Skeletal muscle satellite cell (primary cell): ENCODE results near the gene N4BP2L2.

ENCODE experiments used
- H3K27me3 ChIP-seq: 2 replicates; pipeline ENCODE4 v1.7.0; 2013; ENCODE audit warnings: low read length; ENCODE audit not compliant: control insufficient read depth, insufficient read depth
- H3K36me3 ChIP-seq: 2 replicates; pipeline ENCODE4 v1.7.0; 2013; ENCODE audit warnings: mild to moderate bottlenecking, control low read depth, low read length; ENCODE audit not compliant: insufficient read depth
- H3K4me1 ChIP-seq: 2 replicates; pipeline ENCODE4 v1.7.0; 2013; ENCODE audit warnings: low read length; ENCODE audit not compliant: control insufficient read depth, insufficient read depth
- H3K4me2 ChIP-seq: 2 replicates; pipeline ENCODE4 v1.7.0; 2013; ENCODE audit warnings: mild to moderate bottlenecking, low read length
- H3K4me3 ChIP-seq: 2 replicates; pipeline ENCODE4 v1.7.0; 2013; ENCODE audit warnings: low read length
- H3K9ac ChIP-seq: 2 replicates; pipeline ENCODE4 v1.7.0; 2013; ENCODE audit warnings: mild to moderate bottlenecking, low read depth, low read length, moderate library complexity
- H3K9me3 ChIP-seq: replicated peaks from 2 replicates; pipeline ENCODE4 v1.7.0; 2013; ENCODE audit warnings: mild to moderate bottlenecking, control low read depth, low read length

The N4BP2L2 gene

GRCh38 chr13:32415019-32415418 is 123.6 kb downstream of the N4BP2L2 start:
- Histone ChIP-seq H3K27me3 (no peaks in the 10 kb centered on the region), H3K9me3 (peaks cover 3% of the 10 kb centered on the region), H3K36me3 (no peaks in the 10 kb centered on the region), H3K4me1 (no peaks in the 10 kb centered on the region), H3K4me3 (no peak overlapping the region), H3K4me2 (no peak overlapping the region), H3K9ac (no peak overlapping the region)

- Histone ChIP-seq H3K27me3 (no peaks in the 10 kb centered on the region), H3K9ac (no peak overlapping the region), H3K4me2 (no peak overlapping the region), H3K4me3 (no peak overlapping the region), H3K36me3 (no peaks in the 10 kb centered on the region), H3K4me1 (no peaks in the 10 kb centered on the region), H3K9me3 (no peaks in the 10 kb centered on the region)
Observed at GRCh38 chr13:32414580-32414979, 124.0 kb downstream of the N4BP2L2 start.

- Histone ChIP-seq H3K9ac (no peak overlapping the region), H3K36me3 (no peaks in the 10 kb centered on the region), H3K4me3 (no peak overlapping the region), H3K4me1 (no peaks in the 10 kb centered on the region), H3K9me3 (no peaks in the 10 kb centered on the region), H3K27me3 (no peaks in the 10 kb centered on the region), H3K4me2 (no peak overlapping the region)
Observed at GRCh38 chr13:32413284-32413683, 125.3 kb downstream of the N4BP2L2 start.

GRCh38 chr13:32409561-32410421 is 128.8 kb downstream of the N4BP2L2 start:
- no peaks in the 10 kb centered on the region for H3K4me1 ChIP-seq
- no peak overlapping the region for H3K9ac ChIP-seq
- no peaks in the 10 kb centered on the region for H3K9me3 ChIP-seq
- no peak overlapping the region for H3K4me2 ChIP-seq
- no peaks in the 10 kb centered on the region for H3K27me3 ChIP-seq
- no peak overlapping the region for H3K4me3 ChIP-seq
- no peaks in the 10 kb centered on the region for H3K36me3 ChIP-seq

GRCh38 chr13:32409001-32409313 is 129.6 kb downstream of the N4BP2L2 start:
- H3K4me3 ChIP-seq = no peak overlapping the region

GRCh38 chr13:32408296-32409000 is 130.1 kb downstream of the N4BP2L2 start:
- Histone ChIP-seq H3K4me3 (no peak overlapping the region), H3K4me1 (no peaks in the 10 kb centered on the region), H3K9me3 (no peaks in the 10 kb centered on the region), H3K9ac (no peak overlapping the region), H3K36me3 (no peaks in the 10 kb centered on the region), H3K27me3 (no peaks in the 10 kb centered on the region), H3K4me2 (no peak overlapping the region)

More at GRCh38 chr13:32409001-32409313, 129.6 kb downstream of the N4BP2L2 start:
- H3K27me3 ChIP-seq = no peaks in the 10 kb centered on the region
- no peaks in the 10 kb centered on the region for H3K9me3 ChIP-seq
- no peak overlapping the region for H3K4me2 ChIP-seq
- no peak overlapping the region for H3K9ac ChIP-seq
- H3K36me3 ChIP-seq = no peaks in the 10 kb centered on the region
- H3K4me1 ChIP-seq = no peaks in the 10 kb centered on the region

GRCh38 chr13:32407854-32408253 is 130.7 kb downstream of the N4BP2L2 start:
- Histone ChIP-seq H3K4me1 (no peaks in the 10 kb centered on the region), H3K27me3 (no peaks in the 10 kb centered on the region), H3K36me3 (no peaks in the 10 kb centered on the region), H3K9me3 (no peaks in the 10 kb centered on the region), H3K4me3 (no peak overlapping the region), H3K9ac (no peak overlapping the region), H3K4me2 (no peak overlapping the region)

- Histone ChIP-seq H3K36me3 (no peaks in the 10 kb centered on the region), H3K4me2 (no peak overlapping the region), H3K4me1 (no peaks in the 10 kb centered on the region), H3K9me3 (no peaks in the 10 kb centered on the region), H3K9ac (no peak overlapping the region), H3K4me3 (no peak overlapping the region), H3K27me3 (no peaks in the 10 kb centered on the region)
Observed at GRCh38 chr13:32403108-32403507, 135.5 kb downstream of the N4BP2L2 start.

- no peaks in the 10 kb centered on the region for H3K36me3 ChIP-seq
Observed at GRCh38 chr13:32391101-32391619, 147.4 kb downstream of the N4BP2L2 start.

GRCh38 chr13:32390484-32390883 is 148.1 kb downstream of the N4BP2L2 start:
- Histone ChIP-seq H3K4me1 (no peaks in the 10 kb centered on the region), H3K36me3 (no peaks in the 10 kb centered on the region), H3K27me3 (no peaks in the 10 kb centered on the region), H3K9me3 (no peaks in the 10 kb centered on the region), H3K4me2 (no peak overlapping the region), H3K9ac (no peak overlapping the region), H3K4me3 (no peak overlapping the region)

More at GRCh38 chr13:32391101-32391619, 147.4 kb downstream of the N4BP2L2 start:
- no peak overlapping the region for H3K9ac ChIP-seq
- H3K9me3 ChIP-seq = no peaks in the 10 kb centered on the region
- H3K4me3 ChIP-seq = no peak overlapping the region
- H3K27me3 ChIP-seq = no peaks in the 10 kb centered on the region
- no peak overlapping the region for H3K4me2 ChIP-seq
- no peaks in the 10 kb centered on the region for H3K4me1 ChIP-seq

GRCh38 chr13:32390048-32390447 is 148.5 kb downstream of the N4BP2L2 start:
- H3K9ac ChIP-seq = no peak overlapping the region
- no peaks in the 10 kb centered on the region for H3K9me3 ChIP-seq
- H3K4me2 ChIP-seq = no peak overlapping the region
- no peaks in the 10 kb centered on the region for H3K36me3 ChIP-seq
- H3K4me3 ChIP-seq = no peak overlapping the region
- no peaks in the 10 kb centered on the region for H3K4me1 ChIP-seq
- no peaks in the 10 kb centered on the region for H3K27me3 ChIP-seq
